ENCODE measurements around the gene OPCML.

Gene OPCML

GRCh38 chr11:132579634-132580327, 952.5 kb downstream of the OPCML start:
- DNase-seq = peak in 1 of 2 experiments; percentile 33

- DNase-seq = no peak
These were observed 953.2 kb downstream of the OPCML start for GRCh38 chr11:132579136-132579535.

GRCh38 chr11:132578580-132578979, 953.7 kb downstream of the OPCML start:
- no peak for DNase-seq

GRCh38 chr11:132576706-132577105, 955.6 kb downstream of the OPCML start:
- DNase-seq = no peak

- no peak for DNase-seq
These were observed 968.0 kb downstream of the OPCML start for GRCh38 chr11:132564091-132564885.

GRCh38 chr11:132563050-132563449, 969.3 kb downstream of the OPCML start:
- DNase-seq = no peak

GRCh38 chr11:132561937-132562336, 970.4 kb downstream of the OPCML start:
- no peak for DNase-seq

GRCh38 chr11:132559331-132560036, 972.8 kb downstream of the OPCML start:
- no peak for DNase-seq

GRCh38 chr11:132556316-132556715, 976.0 kb downstream of the OPCML start:
- DNase-seq = no peak

- no peak for DNase-seq
These were observed 976.7 kb downstream of the OPCML start for GRCh38 chr11:132555617-132556016.

- no peak for DNase-seq
These were observed 981.3 kb downstream of the OPCML start for GRCh38 chr11:132551016-132551415.

- no peak for DNase-seq
These were observed 982.7 kb downstream of the OPCML start for GRCh38 chr11:132549561-132549960.

- DNase-seq = no peak
These were observed 983.3 kb downstream of the OPCML start for GRCh38 chr11:132549001-132549400.

- DNase-seq = no peak
These were observed 988.3 kb downstream of the OPCML start for GRCh38 chr11:132544007-132544406.

GRCh38 chr11:132541794-132542193, 990.5 kb downstream of the OPCML start:
- no peak for DNase-seq

GRCh38 chr11:132540581-132540980, 991.7 kb downstream of the OPCML start:
- no peak for DNase-seq

GRCh38 chr11:132539590-132540368, 992.5 kb downstream of the OPCML start:
- DNase-seq = no peak

GRCh38 chr11:132538642-132539041, 993.7 kb downstream of the OPCML start:
- no peak for DNase-seq

GRCh38 chr11:132535830-132536229, 996.5 kb downstream of the OPCML start:
- DNase-seq = no peak

- DNase-seq = no peak
These were observed 1000.4 kb downstream of the OPCML start for GRCh38 chr11:132531921-132532320.

- no peak for DNase-seq
These were observed 1004.1 kb downstream of the OPCML start for GRCh38 chr11:132528181-132528580.

- no peak for DNase-seq
These were observed 1008.4 kb downstream of the OPCML start for GRCh38 chr11:132523929-132524328.

- DNase-seq = no peak
These were observed 1012.1 kb downstream of the OPCML start for GRCh38 chr11:132520199-132520598.
